ENCODE measurements around the gene GALNT18. TPM values are rescaled to one million over a fixed set of nuclear protein-coding genes. Genes with fewer than 3 reads are reported as not detected.

The GALNT18 gene
- total and polyA plus RNA-seq, 8 donors, result 16.4 to 42.6 (median 23.0) TPM

- ATAC-seq, result no peak
- Histone ChIP-seq H3K9me3 (no peaks in the 10 kb centered on the region), H3K36me3 (no peaks in the 10 kb centered on the region), H3K27ac (no peak overlapping the region), H3K4me1 (no peaks in the 10 kb centered on the region), H3K4me3 (no peak overlapping the region), H3K27me3 (no peaks in the 10 kb centered on the region)
- intact Hi-C loops (cut with DNase I), result no loop called here
- peak in 1 of 4 donors; percentile 13 for DNase-seq
- TF ChIP-seq, protein P1, sequence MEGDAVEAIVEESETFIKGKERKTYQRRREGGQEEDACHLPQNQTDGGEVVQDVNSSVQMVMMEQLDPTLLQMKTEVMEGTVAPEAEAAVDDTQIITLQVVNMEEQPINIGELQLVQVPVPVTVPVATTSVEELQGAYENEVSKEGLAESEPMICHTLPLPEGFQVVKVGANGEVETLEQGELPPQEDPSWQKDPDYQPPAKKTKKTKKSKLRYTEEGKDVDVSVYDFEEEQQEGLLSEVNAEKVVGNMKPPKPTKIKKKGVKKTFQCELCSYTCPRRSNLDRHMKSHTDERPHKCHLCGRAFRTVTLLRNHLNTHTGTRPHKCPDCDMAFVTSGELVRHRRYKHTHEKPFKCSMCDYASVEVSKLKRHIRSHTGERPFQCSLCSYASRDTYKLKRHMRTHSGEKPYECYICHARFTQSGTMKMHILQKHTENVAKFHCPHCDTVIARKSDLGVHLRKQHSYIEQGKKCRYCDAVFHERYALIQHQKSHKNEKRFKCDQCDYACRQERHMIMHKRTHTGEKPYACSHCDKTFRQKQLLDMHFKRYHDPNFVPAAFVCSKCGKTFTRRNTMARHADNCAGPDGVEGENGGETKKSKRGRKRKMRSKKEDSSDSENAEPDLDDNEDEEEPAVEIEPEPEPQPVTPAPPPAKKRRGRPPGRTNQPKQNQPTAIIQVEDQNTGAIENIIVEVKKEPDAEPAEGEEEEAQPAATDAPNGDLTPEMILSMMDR (IDR thresholded peaks at IDR 0.05), result no peak
These were observed 160.3 kb downstream of the GALNT18 start for GRCh38 chr11:11461473-11461872.

- TF ChIP-seq, protein P1 (IDR thresholded peaks at IDR 0.05), result no peak
- DNase-seq, result no peak
- no peaks in the 10 kb centered on the region for H3K27me3 ChIP-seq
- no peaks in the 10 kb centered on the region for H3K4me1 ChIP-seq
- no peak overlapping the region for H3K27ac ChIP-seq
- no peak overlapping the region for H3K4me3 ChIP-seq
- H3K9me3 ChIP-seq, result no peaks in the 10 kb centered on the region
- intact Hi-C loops (cut with DNase I), result no loop called here
- ATAC-seq, result no peak
- no peaks in the 10 kb centered on the region for H3K36me3 ChIP-seq
These were observed 162.2 kb downstream of the GALNT18 start for GRCh38 chr11:11459578-11459977.

DNA sequence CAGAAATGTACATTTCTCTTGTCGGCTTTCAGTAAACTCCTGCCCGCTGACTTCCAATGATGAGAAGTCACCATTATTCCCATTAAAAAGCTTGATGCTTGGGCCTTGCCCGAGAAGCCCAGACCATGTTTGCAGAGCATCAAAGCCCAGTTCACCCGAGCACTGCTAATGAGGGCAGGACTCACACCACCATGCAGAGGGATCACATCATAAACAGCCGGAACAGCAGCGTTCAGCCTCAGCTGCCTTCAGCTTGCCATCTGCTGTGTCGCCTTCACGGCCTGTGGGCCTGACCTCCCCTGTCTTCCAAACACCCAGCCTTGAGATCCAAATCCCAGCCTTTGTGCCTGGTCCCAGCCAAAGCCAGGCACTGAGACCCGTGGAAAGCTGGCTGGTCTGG is 163.3 kb downstream of the GALNT18 start:
- no peaks in the 10 kb centered on the region for H3K9me3 ChIP-seq
- TF ChIP-seq, protein P1 (IDR thresholded peaks at IDR 0.05), result no peak
- no peaks in the 10 kb centered on the region for H3K4me1 ChIP-seq
- no peak for ATAC-seq
- intact Hi-C loops (cut with DNase I), result no loop called here
- no peak overlapping the region for H3K4me3 ChIP-seq
- H3K27ac ChIP-seq, result no peak overlapping the region
- no peak for DNase-seq
- no peaks in the 10 kb centered on the region for H3K27me3 ChIP-seq
- no peaks in the 10 kb centered on the region for H3K36me3 ChIP-seq

GRCh38 chr11:11458001-11458400 is 163.8 kb downstream of the GALNT18 start:
- Histone ChIP-seq H3K36me3 (no peaks in the 10 kb centered on the region), H3K4me1 (no peaks in the 10 kb centered on the region), H3K27me3 (no peaks in the 10 kb centered on the region), H3K27ac (no peak overlapping the region), H3K9me3 (no peaks in the 10 kb centered on the region), H3K4me3 (no peak overlapping the region)
- ATAC-seq (no peak), DNase-seq (no peak)
- TF ChIP-seq, protein P1 (IDR thresholded peaks at IDR 0.05), result no peak
- intact Hi-C loops (cut with DNase I), result no loop called here

DNA sequence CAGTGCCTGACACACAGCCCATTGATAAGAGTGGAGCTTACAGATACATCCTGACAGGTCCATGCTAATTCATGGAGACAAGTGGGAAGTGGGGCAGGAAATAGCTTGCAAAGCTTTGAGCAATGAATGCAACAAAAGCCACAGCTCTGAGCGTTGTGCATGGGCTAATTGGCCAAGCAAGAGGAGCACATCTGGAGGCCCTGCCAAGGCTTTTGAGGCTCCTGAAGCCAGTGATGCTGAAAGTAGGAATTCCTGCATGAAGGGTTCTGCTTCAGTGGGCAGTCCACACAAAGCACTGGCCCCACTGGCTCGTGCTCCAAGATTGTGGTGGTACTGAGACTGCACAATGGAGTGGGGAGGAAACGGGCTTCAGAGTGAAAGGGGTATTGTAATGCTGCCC is 164.9 kb downstream of the GALNT18 start:
- Histone ChIP-seq H3K4me1 (no peaks in the 10 kb centered on the region), H3K4me3 (no peak overlapping the region), H3K27me3 (no peaks in the 10 kb centered on the region), H3K27ac (no peak overlapping the region), H3K36me3 (no peaks in the 10 kb centered on the region), H3K9me3 (no peaks in the 10 kb centered on the region)
- intact Hi-C loops (cut with DNase I), result no loop called here
- TF ChIP-seq, protein P1 (IDR thresholded peaks at IDR 0.05), result no peak
- DNase-seq, result no peak
- no peak for ATAC-seq
